Measurements from ENCODE around the gene SYTL2. TPM values are rescaled to one million over a fixed set of nuclear protein-coding genes. Genes with fewer than 3 reads are reported as not detected.

Gene SYTL2
- total RNA-seq, 1 experiment from 2014 or later: 2.1 TPM

- BruUV-seq (replicated peaks): no TSS peak
- Mint-ChIP-seq H3K4me1 (ENCODE audit: insufficient read depth, unreplicated experiment) (peaks cover 34% of the 10 kb centered on the region), H3K27me3 (ENCODE audit: insufficient read depth, unreplicated experiment) (no peaks in the 10 kb centered on the region), H3K27ac (ENCODE audit: low read depth, unreplicated experiment) (no peak overlapping the region), H3K36me3 (ENCODE audit: insufficient read depth, unreplicated experiment) (no peaks in the 10 kb centered on the region), H3K4me3 (ENCODE audit: unreplicated experiment) (no peak overlapping the region), H3K9me3 (ENCODE audit: unreplicated experiment) (no peaks in the 10 kb centered on the region)
- DNase-seq (ENCODE audit: unreplicated experiment): no peak
- CTCF ChIA-PET: interaction anchor here (0.7 to 8.1 kb wide), 4 partner anchors 57 to 167 kb away, joined by 3 to 106 read pairs (median 4); no protein-coding TSS in a partner anchor
- POLR2A ChIA-PET: interaction anchor here (2.4 kb wide), 1 partner anchor 9 kb away, joined by 9 read pairs; no protein-coding TSS in a partner anchor
- no peak for TF ChIP-seq CTCF (IDR thresholded peaks at IDR 0.05; ENCODE audit: unreplicated experiment)
- intact Hi-C loops (cut with micrococcal nuclease): loop anchor here (10.0 kb wide), 1 partner anchor 199 kb away; the partner anchor contains the start of genes DLG2 and TMEM126B
Observed at GRCh38 chr11:85823816-85824215, 12.9 kb upstream of the SYTL2 start.

GRCh38 chr11:85822814-85823213 lies 11.9 kb upstream of the SYTL2 start:
- ChIA-PET CTCF (interaction anchor here (0.6 to 8.1 kb wide), 4 partner anchors 80 to 174 kb away, joined by 3 to 106 read pairs (median 6); no protein-coding TSS in a partner anchor), POLR2A (no interaction called here)
- intact Hi-C loops (cut with micrococcal nuclease): loop anchor here (10.0 kb wide), 1 partner anchor 198 kb away; the partner anchor contains the start of genes DLG2 and TMEM126B
- no peak for TF ChIP-seq CTCF (IDR thresholded peaks at IDR 0.05; ENCODE audit: unreplicated experiment)
- H3K4me3 Mint-ChIP-seq (ENCODE audit: unreplicated experiment): no peak overlapping the region
- H3K9me3 Mint-ChIP-seq (ENCODE audit: unreplicated experiment): no peaks in the 10 kb centered on the region
- no peak for DNase-seq (ENCODE audit: unreplicated experiment)
- peaks cover 34% of the 10 kb centered on the region for H3K4me1 Mint-ChIP-seq (ENCODE audit: insufficient read depth, unreplicated experiment)
- no peaks in the 10 kb centered on the region for H3K36me3 Mint-ChIP-seq (ENCODE audit: insufficient read depth, unreplicated experiment)
- H3K27ac Mint-ChIP-seq (ENCODE audit: low read depth, unreplicated experiment): peak overlapping the region; percentile 14
- H3K27me3 Mint-ChIP-seq (ENCODE audit: insufficient read depth, unreplicated experiment): no peaks in the 10 kb centered on the region
- BruUV-seq (replicated peaks): no TSS peak

GRCh38 chr11:85821636-85822035 lies 10.7 kb upstream of the SYTL2 start:
- peak overlapping the region; percentile 44 for H3K27ac Mint-ChIP-seq (ENCODE audit: low read depth, unreplicated experiment)
- intact Hi-C loops (cut with micrococcal nuclease): loop anchor here (10.0 kb wide), 1 partner anchor 197 kb away; the partner anchor contains the start of genes DLG2 and TMEM126B
- no peaks in the 10 kb centered on the region for H3K36me3 Mint-ChIP-seq (ENCODE audit: insufficient read depth, unreplicated experiment)
- DNase-seq (ENCODE audit: unreplicated experiment): peak; percentile 66
- peaks cover 27% of the 10 kb centered on the region for H3K4me1 Mint-ChIP-seq (ENCODE audit: insufficient read depth, unreplicated experiment)
- no peak for TF ChIP-seq CTCF (IDR thresholded peaks at IDR 0.05; ENCODE audit: unreplicated experiment)
- ChIA-PET POLR2A (interaction anchor here (1.2 kb wide), 1 partner anchor 157 kb away, joined by 4 read pairs; the partner anchor contains the start of gene CREBZF), CTCF (interaction anchor here (0.5 to 8.1 kb wide), 3 partner anchors 33 to 152 kb away, joined by 3 to 106 read pairs (median 4); no protein-coding TSS in a partner anchor)
- H3K27me3 Mint-ChIP-seq (ENCODE audit: insufficient read depth, unreplicated experiment): no peaks in the 10 kb centered on the region
- H3K9me3 Mint-ChIP-seq (ENCODE audit: unreplicated experiment): no peaks in the 10 kb centered on the region
- peak overlapping the region; percentile 2 for H3K4me3 Mint-ChIP-seq (ENCODE audit: unreplicated experiment)
- BruUV-seq (replicated peaks): no TSS peak

GRCh38 chr11:85819441-85819840 lies 8.5 kb upstream of the SYTL2 start:
- BruUV-seq (replicated peaks): no TSS peak
- ChIA-PET POLR2A (interaction anchor here (0.6 to 0.7 kb wide), 2 partner anchors 52 to 170 kb away, joined by 3 read pairs; no protein-coding TSS in a partner anchor), CTCF (interaction anchor here (0.6 kb wide), 2 partner anchors 11 to 120 kb away, joined by 3 to 4 read pairs; no protein-coding TSS in a partner anchor)
- no peak for TF ChIP-seq CTCF (IDR thresholded peaks at IDR 0.05; ENCODE audit: unreplicated experiment)
- DNase-seq (ENCODE audit: unreplicated experiment): no peak
- Mint-ChIP-seq H3K27ac (ENCODE audit: low read depth, unreplicated experiment) (no peak overlapping the region), H3K36me3 (ENCODE audit: insufficient read depth, unreplicated experiment) (no peaks in the 10 kb centered on the region), H3K4me1 (ENCODE audit: insufficient read depth, unreplicated experiment) (peaks cover 25% of the 10 kb centered on the region), H3K27me3 (ENCODE audit: insufficient read depth, unreplicated experiment) (no peaks in the 10 kb centered on the region), H3K4me3 (ENCODE audit: unreplicated experiment) (no peak overlapping the region), H3K9me3 (ENCODE audit: unreplicated experiment) (no peaks in the 10 kb centered on the region)
- intact Hi-C loops (cut with micrococcal nuclease): no loop called here
